ENCODE data around the gene PARD3B.
A peak's percentile ranks its signal among the peaks of the same experiment; 100 is the strongest.

PARD3B gene

DNA sequence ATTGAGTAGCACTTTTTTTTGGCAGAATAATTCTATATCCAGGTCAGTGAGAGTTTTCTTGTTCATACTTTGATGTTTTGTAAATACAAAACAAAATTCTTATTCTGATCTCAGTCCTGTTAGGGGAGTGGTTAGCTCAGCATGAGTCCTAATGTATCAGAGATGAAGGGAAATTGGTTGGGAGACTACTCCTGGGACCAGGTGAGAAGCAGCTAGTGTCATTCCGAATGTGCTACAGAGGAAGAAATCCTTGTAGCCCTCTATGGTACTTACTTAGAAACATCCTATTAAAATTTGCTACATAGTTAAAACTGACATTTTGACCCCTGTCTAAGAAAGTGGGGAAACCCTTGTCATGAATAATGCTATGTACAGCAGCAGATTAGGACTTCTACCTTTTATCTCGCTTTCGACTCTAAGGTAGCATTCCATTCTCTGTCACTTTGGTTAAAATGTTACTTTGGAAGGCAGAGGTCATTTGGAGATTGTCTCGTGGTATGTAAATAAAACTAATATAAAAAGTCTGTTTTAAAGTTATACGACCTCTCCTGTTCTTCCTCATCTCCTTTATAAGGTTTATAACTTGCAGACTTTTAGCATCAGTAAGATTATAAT is 65.8 kb downstream of the PARD3B start:
- no peak overlapping the region for H3K4me3 ChIP-seq (replicated peaks; ENCODE audit: low read depth, low read length)
- TF ChIP-seq, protein P1, sequence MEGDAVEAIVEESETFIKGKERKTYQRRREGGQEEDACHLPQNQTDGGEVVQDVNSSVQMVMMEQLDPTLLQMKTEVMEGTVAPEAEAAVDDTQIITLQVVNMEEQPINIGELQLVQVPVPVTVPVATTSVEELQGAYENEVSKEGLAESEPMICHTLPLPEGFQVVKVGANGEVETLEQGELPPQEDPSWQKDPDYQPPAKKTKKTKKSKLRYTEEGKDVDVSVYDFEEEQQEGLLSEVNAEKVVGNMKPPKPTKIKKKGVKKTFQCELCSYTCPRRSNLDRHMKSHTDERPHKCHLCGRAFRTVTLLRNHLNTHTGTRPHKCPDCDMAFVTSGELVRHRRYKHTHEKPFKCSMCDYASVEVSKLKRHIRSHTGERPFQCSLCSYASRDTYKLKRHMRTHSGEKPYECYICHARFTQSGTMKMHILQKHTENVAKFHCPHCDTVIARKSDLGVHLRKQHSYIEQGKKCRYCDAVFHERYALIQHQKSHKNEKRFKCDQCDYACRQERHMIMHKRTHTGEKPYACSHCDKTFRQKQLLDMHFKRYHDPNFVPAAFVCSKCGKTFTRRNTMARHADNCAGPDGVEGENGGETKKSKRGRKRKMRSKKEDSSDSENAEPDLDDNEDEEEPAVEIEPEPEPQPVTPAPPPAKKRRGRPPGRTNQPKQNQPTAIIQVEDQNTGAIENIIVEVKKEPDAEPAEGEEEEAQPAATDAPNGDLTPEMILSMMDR (IDR thresholded peaks at IDR 0.05; ENCODE audit: low read length, missing control alignments): no peak
- no peak for DNase-seq (ENCODE audit: low read depth)

DNA sequence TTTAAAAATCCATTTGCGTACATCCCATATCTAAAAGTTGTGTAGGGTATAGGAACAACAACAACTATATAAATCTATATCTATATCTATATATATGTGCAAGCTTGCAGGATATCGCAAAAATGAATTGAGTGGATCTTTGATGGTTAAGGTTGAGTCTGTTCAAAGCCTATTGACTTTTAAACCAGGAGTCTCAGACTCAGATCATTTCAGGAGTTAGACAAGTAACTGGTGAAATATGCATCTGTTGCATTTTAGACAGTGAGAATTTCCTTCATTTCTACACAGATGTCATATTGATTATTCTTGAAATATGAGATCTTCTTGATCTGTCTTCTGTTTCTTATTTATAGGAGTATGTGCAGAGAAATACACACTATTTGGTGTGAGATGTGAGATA is 66.5 kb downstream of the PARD3B start:
- DNase-seq (ENCODE audit: low read depth): no peak
- TF ChIP-seq, protein P1 (IDR thresholded peaks at IDR 0.05; ENCODE audit: low read length, missing control alignments): no peak
- no peak overlapping the region for H3K4me3 ChIP-seq (replicated peaks; ENCODE audit: low read depth, low read length)

DNA sequence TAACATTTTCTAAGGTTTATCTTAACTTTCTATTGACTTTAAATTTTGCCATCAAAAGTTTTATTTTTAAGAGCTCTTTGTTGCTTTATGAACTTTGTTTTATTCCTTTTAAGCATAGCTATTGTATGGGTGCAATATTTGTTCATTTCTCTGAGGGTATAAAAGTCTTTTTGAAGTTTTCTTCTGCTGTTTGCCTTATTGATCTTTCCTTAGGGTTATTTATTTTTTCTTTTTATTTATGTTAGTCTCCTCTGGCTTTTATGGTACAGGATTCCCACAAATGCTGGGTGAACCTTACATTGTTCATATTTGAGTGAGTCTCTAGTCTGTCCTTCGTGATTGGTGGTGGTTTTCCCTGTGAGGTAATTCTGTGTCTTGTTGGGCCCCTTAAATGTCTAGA is 68.4 kb downstream of the PARD3B start:
- TF ChIP-seq, protein P1 (IDR thresholded peaks at IDR 0.05; ENCODE audit: low read length, missing control alignments): no peak
- no peak for DNase-seq (ENCODE audit: low read depth)
- H3K4me3 ChIP-seq (replicated peaks; ENCODE audit: low read depth, low read length): no peak overlapping the region

DNA sequence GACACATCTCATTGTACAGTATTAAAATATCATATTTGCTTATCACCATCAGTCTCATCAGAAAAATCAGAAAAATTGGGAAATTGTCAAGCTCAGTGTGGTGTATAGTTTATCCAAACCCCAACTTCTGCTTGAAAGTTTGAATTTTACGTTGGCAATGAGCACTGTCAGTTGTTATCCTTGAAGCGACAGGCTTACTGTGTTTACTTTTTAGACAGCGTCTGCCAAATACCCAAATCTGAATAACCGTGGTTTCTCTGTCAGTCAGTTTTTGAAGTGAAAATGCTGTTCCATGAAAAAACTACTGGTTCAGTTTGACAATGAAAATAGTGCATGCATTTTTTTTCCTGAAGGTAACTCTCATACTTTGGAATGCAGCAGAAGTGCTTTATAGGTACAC is 70.2 kb downstream of the PARD3B start:
- TF ChIP-seq, protein P1 (IDR thresholded peaks at IDR 0.05; ENCODE audit: low read length, missing control alignments): no peak
- no peak for DNase-seq (ENCODE audit: low read depth)
- H3K4me3 ChIP-seq (replicated peaks; ENCODE audit: low read depth, low read length): no peak overlapping the region

DNA sequence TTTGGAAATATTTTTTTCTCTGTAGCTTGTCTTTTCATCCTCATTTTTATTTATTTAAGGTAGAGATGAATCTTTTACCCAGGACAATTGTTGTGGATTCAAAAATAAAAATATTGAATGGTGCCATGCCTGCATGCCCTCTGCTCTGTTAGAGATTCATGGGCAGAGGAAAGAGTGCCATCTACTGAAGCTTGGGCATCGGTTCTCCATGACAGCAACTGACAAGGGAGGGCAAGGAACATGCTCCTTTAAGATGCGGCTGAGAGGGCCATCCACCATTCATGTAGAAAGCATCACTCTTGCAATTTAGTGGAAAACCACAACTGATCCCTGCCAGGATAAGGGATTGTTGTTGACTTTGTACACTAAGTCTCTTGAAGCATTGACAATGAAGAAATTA is 79.9 kb downstream of the PARD3B start:
- H3K4me3 ChIP-seq (replicated peaks; ENCODE audit: low read depth, low read length): no peak overlapping the region
- TF ChIP-seq, protein P1 (IDR thresholded peaks at IDR 0.05; ENCODE audit: low read length, missing control alignments): no peak
- DNase-seq (ENCODE audit: low read depth): peak; percentile 8

DNA sequence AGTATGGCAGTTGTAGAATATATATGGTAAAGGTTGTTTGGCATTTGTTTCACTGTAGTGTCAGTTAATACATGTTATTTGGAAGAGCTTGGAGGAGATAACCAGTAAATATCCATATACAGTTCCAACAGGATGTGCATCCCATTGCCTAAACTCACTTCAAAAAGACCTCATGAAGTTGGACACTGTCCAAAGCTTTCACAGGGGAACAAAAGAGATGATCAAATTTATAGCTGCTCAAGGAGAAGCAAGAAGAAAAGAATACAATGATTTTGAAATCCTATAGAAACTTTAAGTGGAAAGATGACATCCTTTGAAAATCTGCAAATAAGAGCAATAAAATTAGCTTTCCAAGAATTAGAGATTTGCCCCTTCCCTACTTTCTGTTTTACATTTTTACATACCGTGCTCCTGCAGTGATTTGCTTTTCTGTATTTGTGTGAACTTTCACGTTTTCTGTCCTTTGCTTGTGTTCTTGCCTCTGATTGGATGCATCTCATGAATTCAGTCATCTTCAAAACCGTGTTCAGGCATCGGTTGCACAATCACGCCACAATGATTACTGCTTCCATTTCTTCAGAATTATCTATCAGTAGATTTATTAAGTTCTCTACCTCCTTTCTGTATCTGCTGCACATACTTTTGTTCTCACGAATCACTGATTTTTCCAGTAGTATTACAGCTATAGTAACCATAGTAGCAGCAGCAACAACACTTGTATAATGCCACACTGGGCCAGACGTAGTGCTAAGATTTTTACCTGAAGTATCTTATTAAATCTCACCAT is 83.8 kb downstream of the PARD3B start:
- peak; percentile 50 for DNase-seq (ENCODE audit: low read depth)
- TF ChIP-seq, protein P1 (IDR thresholded peaks at IDR 0.05; ENCODE audit: low read length, missing control alignments): no peak
- no peak overlapping the region for H3K4me3 ChIP-seq (replicated peaks; ENCODE audit: low read depth, low read length)

Measured in fibroblast of pulmonary artery (primary cell).